HG03571 (cell line): ENCODE data around the gene SEMA6D.
"Not testable (repeated sequence)": the region's sequence is repeated elsewhere in the genome, so short reads cannot be mapped to it uniquely, and the experiment has no call there.

Source experiments
- ATAC-seq: cut with Tn5 transposase; IDR thresholded peaks from one replicate; pipeline ENCODE4 v1.9.1; 2021; ENCODE audit not compliant: unreplicated experiment

Gene SEMA6D

GRCh38 chr15:47715856-47716445 lies 1.4 kb upstream of the SEMA6D start:
- ATAC-seq = no peak

- no peak for ATAC-seq
Observed at GRCh38 chr15:47716516-47716915, 789 bp upstream of the SEMA6D start.

DNA sequence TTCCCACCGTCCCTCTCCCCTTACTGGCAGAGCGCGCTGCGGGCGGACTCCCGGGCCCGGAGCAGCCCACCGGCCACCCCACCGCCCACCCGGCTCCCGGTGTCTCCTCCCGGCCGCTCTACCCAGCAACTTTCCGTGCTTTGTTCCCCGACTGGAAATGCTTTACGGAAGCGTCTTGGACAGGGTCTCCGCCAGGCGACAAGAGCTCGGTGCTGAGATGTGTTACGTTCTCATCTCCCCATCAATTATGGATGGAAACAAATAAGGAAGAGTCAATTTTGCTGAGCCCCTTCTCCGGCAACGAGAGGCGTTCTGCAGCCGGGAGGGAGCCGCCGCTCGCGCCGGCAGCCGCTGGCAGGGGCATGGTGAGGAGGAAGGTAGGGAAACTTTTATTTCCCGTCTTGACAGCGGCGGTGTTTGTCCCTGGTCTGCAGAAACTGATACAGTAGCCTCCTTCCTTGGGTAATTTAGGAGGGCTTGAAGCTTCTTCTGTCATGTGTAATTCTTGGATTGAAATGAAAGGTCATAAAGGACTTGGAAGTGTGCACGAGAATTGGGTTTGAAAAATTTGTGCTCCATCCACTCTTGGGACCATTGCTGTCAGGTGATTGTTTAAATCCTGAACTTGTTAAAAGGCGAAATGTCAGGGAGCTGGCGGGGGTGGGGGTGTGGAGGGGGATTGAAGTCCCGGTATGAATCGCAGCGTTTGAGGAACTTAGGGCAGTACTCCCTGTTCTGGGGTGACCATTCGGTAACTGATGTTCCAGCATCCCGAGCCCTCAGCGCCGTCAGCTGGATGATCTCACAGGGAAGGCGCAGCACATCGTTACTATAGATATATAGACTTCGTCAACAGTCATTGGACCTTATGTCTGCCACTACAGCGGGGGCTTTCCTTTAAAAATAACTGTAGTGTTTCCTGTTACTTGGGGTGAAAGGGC lies 1.5 kb downstream of the SEMA6D start:
- no peak for ATAC-seq

DNA sequence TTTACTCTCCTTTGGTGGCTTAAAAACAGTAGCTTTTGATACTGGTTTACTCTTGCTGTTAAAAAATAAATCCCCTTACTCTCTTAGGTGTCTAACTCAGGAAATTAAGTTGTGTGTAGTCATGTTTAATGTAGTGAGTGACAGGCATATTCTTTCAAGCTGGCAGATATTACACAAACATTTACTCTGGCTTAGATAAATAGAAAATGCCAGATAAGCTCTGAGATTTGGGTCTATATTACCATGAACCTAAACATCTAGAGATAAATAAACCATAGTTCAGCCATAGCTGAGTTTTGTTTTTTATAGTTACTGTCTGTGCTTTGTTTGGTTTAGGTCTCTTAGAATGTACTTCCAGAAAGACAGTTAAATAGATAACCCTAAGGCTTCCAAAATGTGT lies 2.4 kb downstream of the SEMA6D start:
- no peak for ATAC-seq

DNA sequence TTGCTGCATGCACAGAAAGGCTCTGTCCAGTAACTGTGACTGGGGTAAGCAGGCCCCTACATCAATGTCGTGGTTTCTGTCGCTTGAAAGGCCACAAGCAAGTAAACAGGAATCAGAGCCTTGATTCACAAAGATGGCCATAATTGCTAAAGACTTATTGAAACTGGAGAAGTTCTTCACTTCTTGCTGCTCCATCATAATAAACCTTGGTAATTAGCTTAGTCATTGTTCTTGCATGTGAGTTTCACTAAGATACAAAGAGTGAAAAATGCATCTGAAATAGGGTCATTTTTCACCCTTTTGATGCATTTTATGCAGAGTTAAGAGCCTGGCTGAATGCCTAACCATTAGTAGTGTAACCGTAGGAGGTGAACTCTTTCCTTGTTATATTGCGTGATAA lies 3.2 kb downstream of the SEMA6D start:
- no peak for ATAC-seq

- no peak for ATAC-seq
Observed at GRCh38 chr15:47721676-47722075, 4.4 kb downstream of the SEMA6D start.

GRCh38 chr15:47724346-47724745 lies 7.0 kb downstream of the SEMA6D start:
- no peak for ATAC-seq

DNA sequence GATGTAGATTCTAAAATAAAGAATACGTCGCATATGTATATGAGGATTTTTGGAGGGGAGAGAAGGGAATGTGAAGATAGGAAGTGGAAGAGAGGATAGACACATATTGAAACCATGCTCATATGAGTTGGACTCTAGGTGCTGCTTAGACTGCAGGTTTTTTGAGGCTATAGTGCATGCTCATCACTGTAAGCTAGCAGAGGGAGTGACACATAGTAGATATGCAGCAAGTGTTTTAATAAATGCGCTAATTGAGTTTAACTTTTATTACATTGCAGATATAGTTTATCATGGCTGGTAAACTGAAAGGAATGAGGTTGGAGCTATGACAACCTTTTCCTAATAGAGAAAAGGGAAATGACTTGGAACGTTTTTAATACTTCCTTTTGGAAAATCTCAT lies 7.7 kb downstream of the SEMA6D start:
- ATAC-seq = no peak

- no peak for ATAC-seq
Observed at GRCh38 chr15:47725906-47726305, 8.6 kb downstream of the SEMA6D start.

DNA sequence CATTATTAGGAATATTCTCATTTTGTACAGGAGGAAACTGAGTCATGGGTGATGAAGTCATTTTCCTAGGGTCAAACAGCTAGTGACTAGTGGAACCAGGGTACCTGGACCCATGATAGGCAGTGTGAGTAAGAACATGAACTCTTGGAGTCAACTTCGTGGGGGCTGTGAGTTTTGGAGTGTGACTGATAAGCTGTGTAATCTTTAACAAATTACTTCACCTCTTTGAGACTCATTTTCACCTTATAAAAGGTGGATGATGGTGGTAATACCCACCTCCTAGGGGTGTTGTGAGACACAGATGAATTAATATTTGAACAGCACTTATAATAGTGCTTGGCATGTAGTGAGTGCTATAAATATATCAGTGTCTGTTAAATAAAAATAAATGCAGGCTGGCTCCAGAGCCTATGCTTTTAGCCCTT lies 9.1 kb downstream of the SEMA6D start:
- ATAC-seq = no peak

- no peak for ATAC-seq
Observed at GRCh38 chr15:47727137-47727536, 9.8 kb downstream of the SEMA6D start.

GRCh38 chr15:47727676-47728075 lies 10.4 kb downstream of the SEMA6D start:
- no peak for ATAC-seq

- no peak for ATAC-seq
Observed at GRCh38 chr15:47728426-47728825, 11.1 kb downstream of the SEMA6D start.

GRCh38 chr15:47728886-47729285 lies 11.6 kb downstream of the SEMA6D start:
- ATAC-seq = no peak

DNA sequence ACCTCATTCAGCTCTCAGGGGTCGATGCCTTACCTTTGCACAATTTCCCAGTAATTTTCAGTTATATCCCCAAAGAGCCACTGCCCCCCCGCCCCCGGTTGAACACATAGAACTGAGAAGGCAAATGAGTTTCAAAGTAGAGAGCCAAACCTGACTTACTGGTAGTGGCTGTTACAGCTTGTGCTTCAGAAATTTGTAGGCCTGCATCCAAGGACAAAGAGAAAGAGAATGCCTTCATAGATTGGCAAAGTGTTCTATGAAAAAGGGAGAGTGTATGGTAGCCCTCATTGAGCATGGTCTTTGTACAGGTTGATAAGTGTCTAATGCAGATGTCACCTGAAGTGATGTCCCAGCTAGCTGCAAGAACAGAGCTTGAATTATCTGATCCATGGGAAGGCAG lies 13.9 kb downstream of the SEMA6D start:
- ATAC-seq = no peak

DNA sequence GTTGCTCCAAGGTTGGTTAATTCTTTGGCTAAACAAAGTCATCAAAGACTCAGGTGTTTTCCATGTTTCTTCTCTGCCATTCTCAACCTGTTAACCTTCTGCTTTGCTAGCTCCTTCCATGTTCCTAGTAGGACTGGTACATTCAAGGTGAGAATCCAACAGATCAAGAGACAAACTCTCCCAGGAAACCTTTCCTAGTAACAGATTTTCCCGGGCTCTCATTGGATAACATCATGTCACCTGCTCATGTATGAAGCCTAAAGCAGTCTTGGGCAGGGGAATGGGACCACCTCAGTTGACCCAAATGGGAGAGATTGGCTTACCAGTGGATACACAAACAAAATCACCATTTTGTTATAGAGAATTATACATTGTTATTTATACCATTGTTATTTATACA lies 14.9 kb downstream of the SEMA6D start:
- ATAC-seq = no peak

- ATAC-seq = no peak
Observed at GRCh38 chr15:47733085-47733484, 15.8 kb downstream of the SEMA6D start.

DNA sequence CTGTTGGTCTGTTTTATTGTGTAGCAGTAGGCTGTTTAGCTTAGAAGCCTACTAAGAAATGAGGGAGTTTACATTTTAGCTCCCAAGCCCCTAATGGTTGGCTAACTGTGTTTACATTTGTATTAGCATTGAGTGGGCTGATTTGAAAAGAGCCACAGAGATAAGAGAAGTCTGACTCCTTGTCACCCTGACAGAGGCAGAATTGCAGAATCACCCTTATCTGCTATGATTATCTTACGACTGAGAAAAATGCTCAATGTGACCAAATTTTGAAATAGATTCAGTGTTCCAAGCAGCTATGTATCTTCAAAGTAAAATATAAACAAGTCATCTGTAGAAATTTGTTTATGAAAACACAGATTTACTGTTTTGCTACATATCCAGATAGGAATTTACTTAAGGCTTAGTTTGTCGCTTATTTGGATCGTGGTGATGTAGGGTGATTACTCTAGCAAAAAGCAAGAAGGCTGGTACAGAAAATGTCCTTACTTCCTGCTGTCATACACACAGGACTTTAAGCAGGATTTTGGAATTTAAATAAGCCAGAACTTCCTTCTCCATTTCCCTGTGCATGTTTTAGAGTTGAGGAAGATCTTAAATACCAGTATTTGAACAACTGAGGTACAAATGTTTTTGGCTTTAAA lies 19.0 kb downstream of the SEMA6D start:
- no peak for ATAC-seq

DNA sequence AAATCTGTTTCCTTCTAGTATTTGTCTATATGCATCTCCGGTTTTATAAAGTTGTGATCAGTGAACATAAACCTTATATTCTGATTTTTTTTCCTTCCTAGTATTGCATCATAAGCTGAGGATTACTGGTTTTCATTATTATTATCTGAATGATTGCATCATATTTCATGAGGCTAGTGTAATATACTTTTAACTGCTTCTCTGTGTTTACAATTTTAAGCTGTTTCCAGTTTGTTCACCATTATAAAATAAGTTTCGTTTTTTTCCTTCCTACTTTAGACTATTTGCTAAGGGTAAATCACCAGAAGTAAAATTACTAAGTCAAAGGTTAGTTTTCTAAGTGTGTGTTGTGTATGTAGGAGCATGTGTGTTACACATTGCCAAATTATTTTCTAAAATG lies 20.2 kb downstream of the SEMA6D start:
- ATAC-seq = no peak

GRCh38 chr15:47738144-47738825 lies 21.0 kb downstream of the SEMA6D start:
- ATAC-seq = not testable (repeated sequence)

DNA sequence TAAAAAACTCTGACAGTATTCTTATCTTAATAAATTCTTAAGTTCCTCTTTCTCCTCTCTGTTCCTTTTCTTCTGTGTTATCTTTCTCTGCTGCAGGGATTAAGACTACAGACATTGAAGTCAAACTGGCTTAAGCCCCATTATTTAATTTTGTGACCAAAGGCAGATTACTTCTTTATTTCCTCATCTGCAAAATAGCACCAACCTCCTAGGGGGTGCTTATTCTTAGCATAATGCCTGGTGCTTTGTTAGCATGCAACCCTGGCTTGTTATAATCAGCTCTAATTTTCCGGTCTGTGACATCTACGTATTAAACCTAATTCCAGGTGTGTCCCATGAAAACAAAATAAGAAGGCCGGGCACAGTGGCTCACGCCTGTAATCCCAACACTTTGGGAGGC lies 23.8 kb downstream of the SEMA6D start:
- no peak for ATAC-seq
